NCI-H128 (cell line): Measurements from ENCODE around the gene TVP23C.
"Not testable (repeated sequence)": the region's sequence is repeated elsewhere in the genome, so short reads cannot be mapped to it uniquely, and the experiment has no call there.

ENCODE experiments used
- DNase-seq: peaks from one replicate; lab custom pipeline; 2025; ENCODE audit not compliant: unreplicated experiment; lab: John Stamatoyannopoulos, UW

The TVP23C gene

GRCh38 chr17:15526292-15527218, 36.7 kb downstream of the TVP23C start:
- DNase-seq = not testable (repeated sequence)

- not testable (repeated sequence) for DNase-seq
Measured at GRCh38 chr17:15524990-15525985, 38.0 kb downstream of the TVP23C start.

- no peak for DNase-seq
Measured at GRCh38 chr17:15516150-15516549, 47.1 kb downstream of the TVP23C start.

- no peak for DNase-seq
Measured at GRCh38 chr17:15514469-15514868, 48.8 kb downstream of the TVP23C start.

- no peak for DNase-seq
Measured at GRCh38 chr17:15513856-15514459, 49.3 kb downstream of the TVP23C start.

- no peak for DNase-seq
Measured at GRCh38 chr17:15513058-15513791, 50.1 kb downstream of the TVP23C start.

- no peak for DNase-seq
Measured at GRCh38 chr17:15512071-15512709, 51.1 kb downstream of the TVP23C start.

GRCh38 chr17:15511142-15511541, 52.1 kb downstream of the TVP23C start:
- DNase-seq = no peak

GRCh38 chr17:15510361-15510760, 52.9 kb downstream of the TVP23C start:
- no peak for DNase-seq

GRCh38 chr17:15509095-15509494, 54.2 kb downstream of the TVP23C start:
- DNase-seq = no peak

GRCh38 chr17:15508466-15508865, 54.8 kb downstream of the TVP23C start:
- DNase-seq = no peak

- no peak for DNase-seq
Measured at GRCh38 chr17:15507896-15508295, 55.4 kb downstream of the TVP23C start.

- DNase-seq = no peak
Measured at GRCh38 chr17:15507001-15507400, 56.3 kb downstream of the TVP23C start.

- DNase-seq = not testable (repeated sequence)
Measured at GRCh38 chr17:15505708-15506107, 57.6 kb downstream of the TVP23C start.

- DNase-seq = no peak
Measured at GRCh38 chr17:15503731-15504130, 59.6 kb downstream of the TVP23C start.

GRCh38 chr17:15502369-15503112, 60.7 kb downstream of the TVP23C start:
- peak; percentile 14 for DNase-seq

- no peak for DNase-seq
Measured at GRCh38 chr17:15501793-15502192, 61.5 kb downstream of the TVP23C start.

- DNase-seq = no peak
Measured at GRCh38 chr17:15501282-15501681, 62.0 kb downstream of the TVP23C start.

- no peak for DNase-seq
Measured at GRCh38 chr17:15498107-15498506, 65.2 kb downstream of the TVP23C start.
